HL-60 (cell line): Measurements from ENCODE around the gene KIDINS220.

Experiments
- DNase-seq, 2 experiments: peaks; one replicate each; pipeline ENCODE4 v3.0.0-alpha.2; 2010 to 2020; ENCODE audit warnings: low read depth in 1 of 2, low spot score in 1 of 2
- H3K27ac ChIP-seq: fragments of 250-450 bp; sonication (Bioruptor Pico); replicated peaks from 2 replicates; pipeline ENCODE4 v1.5.1; 2020; ENCODE audit warnings: mild to moderate bottlenecking, moderate library complexity
- H3K27me3 ChIP-seq: fragments of 250-450 bp; sonication (Bioruptor Pico); 2 replicates; pipeline ENCODE4 v1.5.1; 2021; ENCODE audit warnings: mild to moderate bottlenecking, moderate library complexity; ENCODE audit not compliant: insufficient read depth, poor library complexity, severe bottlenecking
- H3K4me3 ChIP-seq: replicated peaks from 2 replicates; pipeline ENCODE4 v1.5.1; 2011; ENCODE audit warnings: mild to moderate bottlenecking, control low read depth, low read length; ENCODE audit not compliant: insufficient read depth
- GABPA ChIP-seq: IDR thresholded peaks from 2 replicates; pipeline ENCODE4 v1.6.1; 2012; ENCODE audit warnings: low read depth
- POLR2AphosphoS5 ChIP-seq: IDR thresholded peaks from 2 replicates; pipeline ENCODE4 v1.6.1; 2012; ENCODE audit warnings: low read depth
- SPI1 ChIP-seq: IDR thresholded peaks from 2 replicates; pipeline ENCODE4 v1.6.1; 2012; ENCODE audit warnings: low read depth, mild to moderate bottlenecking, borderline replicate concordance
- TF ChIP-seq, protein P1 (sequence below): IDR thresholded peaks from 2 replicates; pipeline ENCODE4 v1.6.1; 2012; ENCODE audit warnings: low read depth; ENCODE audit not compliant: insufficient replicate concordance
- TF ChIP-seq, protein P2 (sequence below): IDR thresholded peaks from one replicate; pipeline ENCODE4 v1.5.1; 2011; ENCODE audit warnings: low read length, control low read depth, inconsistent platforms; ENCODE audit not compliant: insufficient read depth

KIDINS220 gene

GRCh38 chr2:8685697-8686358 lies 151.6 kb downstream of the KIDINS220 start:
- peak; percentile 28 to 59 for DNase-seq
- Histone ChIP-seq H3K27me3 (no peaks in the 10 kb centered on the region), H3K27ac (peak overlapping the region; percentile 67), H3K4me3 (peak overlapping the region; percentile 90)
- TF ChIP-seq, protein P1, sequence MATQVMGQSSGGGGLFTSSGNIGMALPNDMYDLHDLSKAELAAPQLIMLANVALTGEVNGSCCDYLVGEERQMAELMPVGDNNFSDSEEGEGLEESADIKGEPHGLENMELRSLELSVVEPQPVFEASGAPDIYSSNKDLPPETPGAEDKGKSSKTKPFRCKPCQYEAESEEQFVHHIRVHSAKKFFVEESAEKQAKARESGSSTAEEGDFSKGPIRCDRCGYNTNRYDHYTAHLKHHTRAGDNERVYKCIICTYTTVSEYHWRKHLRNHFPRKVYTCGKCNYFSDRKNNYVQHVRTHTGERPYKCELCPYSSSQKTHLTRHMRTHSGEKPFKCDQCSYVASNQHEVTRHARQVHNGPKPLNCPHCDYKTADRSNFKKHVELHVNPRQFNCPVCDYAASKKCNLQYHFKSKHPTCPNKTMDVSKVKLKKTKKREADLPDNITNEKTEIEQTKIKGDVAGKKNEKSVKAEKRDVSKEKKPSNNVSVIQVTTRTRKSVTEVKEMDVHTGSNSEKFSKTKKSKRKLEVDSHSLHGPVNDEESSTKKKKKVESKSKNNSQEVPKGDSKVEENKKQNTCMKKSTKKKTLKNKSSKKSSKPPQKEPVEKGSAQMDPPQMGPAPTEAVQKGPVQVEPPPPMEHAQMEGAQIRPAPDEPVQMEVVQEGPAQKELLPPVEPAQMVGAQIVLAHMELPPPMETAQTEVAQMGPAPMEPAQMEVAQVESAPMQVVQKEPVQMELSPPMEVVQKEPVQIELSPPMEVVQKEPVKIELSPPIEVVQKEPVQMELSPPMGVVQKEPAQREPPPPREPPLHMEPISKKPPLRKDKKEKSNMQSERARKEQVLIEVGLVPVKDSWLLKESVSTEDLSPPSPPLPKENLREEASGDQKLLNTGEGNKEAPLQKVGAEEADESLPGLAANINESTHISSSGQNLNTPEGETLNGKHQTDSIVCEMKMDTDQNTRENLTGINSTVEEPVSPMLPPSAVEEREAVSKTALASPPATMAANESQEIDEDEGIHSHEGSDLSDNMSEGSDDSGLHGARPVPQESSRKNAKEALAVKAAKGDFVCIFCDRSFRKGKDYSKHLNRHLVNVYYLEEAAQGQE = no peak
- TF ChIP-seq SPI1 = no peak
- TF ChIP-seq, protein P2, sequence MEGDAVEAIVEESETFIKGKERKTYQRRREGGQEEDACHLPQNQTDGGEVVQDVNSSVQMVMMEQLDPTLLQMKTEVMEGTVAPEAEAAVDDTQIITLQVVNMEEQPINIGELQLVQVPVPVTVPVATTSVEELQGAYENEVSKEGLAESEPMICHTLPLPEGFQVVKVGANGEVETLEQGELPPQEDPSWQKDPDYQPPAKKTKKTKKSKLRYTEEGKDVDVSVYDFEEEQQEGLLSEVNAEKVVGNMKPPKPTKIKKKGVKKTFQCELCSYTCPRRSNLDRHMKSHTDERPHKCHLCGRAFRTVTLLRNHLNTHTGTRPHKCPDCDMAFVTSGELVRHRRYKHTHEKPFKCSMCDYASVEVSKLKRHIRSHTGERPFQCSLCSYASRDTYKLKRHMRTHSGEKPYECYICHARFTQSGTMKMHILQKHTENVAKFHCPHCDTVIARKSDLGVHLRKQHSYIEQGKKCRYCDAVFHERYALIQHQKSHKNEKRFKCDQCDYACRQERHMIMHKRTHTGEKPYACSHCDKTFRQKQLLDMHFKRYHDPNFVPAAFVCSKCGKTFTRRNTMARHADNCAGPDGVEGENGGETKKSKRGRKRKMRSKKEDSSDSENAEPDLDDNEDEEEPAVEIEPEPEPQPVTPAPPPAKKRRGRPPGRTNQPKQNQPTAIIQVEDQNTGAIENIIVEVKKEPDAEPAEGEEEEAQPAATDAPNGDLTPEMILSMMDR = peak; percentile 40

- Histone ChIP-seq H3K27ac (peak overlapping the region; percentile 67), H3K27me3 (no peaks in the 10 kb centered on the region), H3K4me3 (peak overlapping the region; percentile 90)
- TF ChIP-seq, protein P1 = peak; percentile 15
- TF ChIP-seq GABPA (no peak; the same call in 1 of the 2 replicates), SPI1 (no peak), POLR2AphosphoS5 (peak; percentile 70)
- TF ChIP-seq, protein P2 = no peak
- peak in 1 of 2 experiments; percentile 56 for DNase-seq
Measured at GRCh38 chr2:8684878-8685696, 152.3 kb downstream of the KIDINS220 start.

GRCh38 chr2:8684540-8684877 lies 152.9 kb downstream of the KIDINS220 start:
- TF ChIP-seq, protein P2 = no peak
- TF ChIP-seq POLR2AphosphoS5 (no peak), GABPA (no peak; the same call in 1 of the 2 replicates), SPI1 (no peak)
- TF ChIP-seq, protein P1 = no peak
- DNase-seq = no peak
- peak overlapping the region; percentile 90 for H3K4me3 ChIP-seq
- H3K27me3 ChIP-seq = no peaks in the 10 kb centered on the region
- H3K27ac ChIP-seq = peak overlapping the region; percentile 67
